IMR-90 (cell line): ENCODE data around the gene PCDHA1. TPM values are rescaled to one million over a fixed set of nuclear protein-coding genes. Genes with fewer than 3 reads are reported as not detected.

Source experiments
- ATAC-seq: fragments of 200-7000 bp; cut with Tn5 transposase; 2 replicates; pipeline ENCODE4 v1.9.1; 2020; ENCODE audit warnings: low read depth, mild to moderate bottlenecking, moderate library complexity
- BruUV-seq: library from RNA; stranded (reverse); fragments of 400-500 nt; replicated peaks from 2 replicates; lab custom pipeline; 2021; lab: Mats Ljungman, UMichigan
- CTCF ChIA-PET: fragments of 300-600 bp; formaldehyde crosslinking; extraction: SDS; loops from one replicate; lab custom pipeline; 2021; ENCODE audit warnings: antibody characterized with exemption; lab: Yijun Ruan, JAX
- POLR2A ChIA-PET: fragments of 300-600 bp; sonication (Branson Sonifier 250); formaldehyde crosslinking; loops from one replicate; lab custom pipeline; 2022; ENCODE audit warnings: antibody characterized with exemption; ENCODE audit not compliant: unreplicated experiment; lab: Charles Lee
- DNase-seq: peaks from one replicate; pipeline ENCODE4 v3.0.0; 2013
- H2AFZ ChIP-seq: replicated peaks from 2 replicates; pipeline ENCODE3; 2013; ENCODE audit warnings: low read length, mild to moderate bottlenecking; ENCODE audit not compliant: poor library complexity
- H2AK5ac ChIP-seq: 2 replicates; pipeline ENCODE4 v1.6.1; 2013; ENCODE audit warnings: low read depth, low read length, inconsistent platforms
- H2AK9ac ChIP-seq: replicated peaks from 2 replicates; pipeline ENCODE3; 2013; ENCODE audit warnings: mild to moderate bottlenecking, low read depth, low read length, moderate library complexity; ENCODE audit not compliant: poor library complexity
- H2BK120ac ChIP-seq: 2 replicates; pipeline ENCODE4 v1.6.1; 2013; ENCODE audit warnings: low read depth, low read length, inconsistent platforms
- H2BK15ac ChIP-seq: 3 replicates; pipeline ENCODE4 v1.6.1; 2013; ENCODE audit warnings: low read depth, low read length, inconsistent platforms
- H2BK20ac ChIP-seq: 2 replicates; pipeline ENCODE4 v1.6.1; 2013; ENCODE audit warnings: low read depth, mild to moderate bottlenecking, inconsistent platforms, low read length, moderate library complexity
- H2BK5ac ChIP-seq: 2 replicates; pipeline ENCODE4 v1.6.1; 2013; ENCODE audit warnings: mild to moderate bottlenecking, low read depth, low read length, inconsistent platforms; ENCODE audit not compliant: poor library complexity, severe bottlenecking
- H3K14ac ChIP-seq: replicated peaks from 2 replicates; pipeline ENCODE4 v1.6.1; 2013; ENCODE audit warnings: low read depth, low read length, inconsistent platforms
- H3K18ac ChIP-seq: 2 replicates; pipeline ENCODE4 v1.6.1; 2013; ENCODE audit warnings: low read depth, low read length, control low read depth
- H3K23ac ChIP-seq: 2 replicates; pipeline ENCODE4 v1.6.1; 2013; ENCODE audit warnings: low read depth, low read length, inconsistent platforms
- H3K27ac ChIP-seq: 2 replicates; pipeline ENCODE4 v1.5.1; 2013; ENCODE audit warnings: mild to moderate bottlenecking, control low read depth, low read length; ENCODE audit not compliant: insufficient read depth
- H3K27me3 ChIP-seq: 2 replicates; pipeline ENCODE4 v1.6.1; 2013; ENCODE audit warnings: low read length; ENCODE audit not compliant: control insufficient read depth, insufficient read depth
- H3K36me3 ChIP-seq: 2 replicates; pipeline ENCODE4 v1.6.1; 2013; ENCODE audit warnings: low read length, mixed read lengths; ENCODE audit not compliant: control insufficient read depth, insufficient read depth
- H3K4ac ChIP-seq: 2 replicates; pipeline ENCODE4 v1.6.1; 2013; ENCODE audit warnings: low read depth, low read length, inconsistent platforms
- H3K4me1 ChIP-seq: 2 replicates; pipeline ENCODE4 v1.6.1; 2013; ENCODE audit warnings: low read length, mixed read lengths; ENCODE audit not compliant: control insufficient read depth, insufficient read depth
- H3K4me2 ChIP-seq: 2 replicates; pipeline ENCODE4 v1.6.1; 2013; ENCODE audit warnings: low read depth, mild to moderate bottlenecking, control low read depth, low read length, moderate library complexity
- H3K4me3 ChIP-seq: 2 replicates; pipeline ENCODE4 v1.5.1; 2013; ENCODE audit warnings: low read depth, mild to moderate bottlenecking, control low read depth, low read length, moderate library complexity; ENCODE audit not compliant: insufficient read depth
- H3K56ac ChIP-seq: 2 replicates; pipeline ENCODE4 v1.6.1; 2013; ENCODE audit warnings: low read length, inconsistent platforms; ENCODE audit not compliant: insufficient read depth; ENCODE audit errors: extremely low read depth
- H3K79me1 ChIP-seq, 2 experiments: 2 replicates each; pipeline ENCODE4 v1.6.1; 2013; ENCODE audit warnings: low read length in 2 of 2, inconsistent platforms in 1 of 2, low read depth in 1 of 2
- H3K9ac ChIP-seq: 2 replicates; pipeline ENCODE4 v1.6.1; 2013; ENCODE audit warnings: low read depth, low read length, control low read depth
- H3K9me1 ChIP-seq: 2 replicates; pipeline ENCODE4 v1.6.1; 2013; ENCODE audit warnings: low read length, inconsistent platforms; ENCODE audit not compliant: insufficient read depth
- H3K9me3 ChIP-seq: 2 replicates; pipeline ENCODE4 v1.6.1; 2013; ENCODE audit warnings: low read length; ENCODE audit not compliant: control insufficient read depth, insufficient read depth
- H4K20me1 ChIP-seq: 2 replicates; pipeline ENCODE4 v1.6.1; 2013; ENCODE audit warnings: low read length, inconsistent platforms; ENCODE audit not compliant: insufficient read depth
- H4K5ac ChIP-seq: 2 replicates; pipeline ENCODE4 v1.6.1; 2013; ENCODE audit warnings: mild to moderate bottlenecking, low read depth, low read length, control low read depth
- H4K8ac ChIP-seq, 2 experiments: 2 replicates each; pipeline ENCODE4 v1.6.1; 2013; ENCODE audit warnings: low read depth in 2 of 2, low read length in 2 of 2, control low read depth in 1 of 2, inconsistent platforms in 1 of 2
- H4K91ac ChIP-seq: 2 replicates; pipeline ENCODE4 v1.6.1; 2013; ENCODE audit warnings: low read depth, low read length, inconsistent platforms; ENCODE audit not compliant: insufficient read depth
- POLR2A ChIP-seq: IDR thresholded peaks from 2 replicates; pipeline ENCODE4 v1.6.1; 2012; ENCODE audit warnings: mild to moderate bottlenecking, low read depth, low read length
- dilution Hi-C: fragments of 300-500 bp; cut with HindIII; formaldehyde crosslinking; loops from one replicate; pipeline ENCODE4 v1.14.3; 2018; ENCODE audit warnings: low sequenced_read_pairs; ENCODE audit not compliant: unreplicated experiment
- in situ Hi-C: fragments of 300-500 bp; cut with MboI; formaldehyde crosslinking; loops from 3 replicates; pipeline ENCODE4 v1.14.3; 2019; ENCODE audit warnings: low sequenced_read_pairs, inconsistent platforms, mixed read lengths
- intact Hi-C: fragments of 100-400 bp; cut with micrococcal nuclease; formaldehyde crosslinking; loops from 2 replicates; pipeline ENCODE4 v1.10.0; 2022
- polyA plus RNA-seq, 3 experiments: library from polyadenylated mRNA; depleted of rRNA; stranded (reverse); fragments of >200 nt; gene quantifications; 2 replicates each; pipeline ENCODE4 v1.2.3, GENCODE V29; 2012; ENCODE audit warnings: low replicate concordance in 1 of 3
- total RNA-seq: library from RNA; depleted of rRNA; stranded (reverse); fragments of >200 nt; gene quantifications from 2 replicates; pipeline ENCODE4 v1.2.3, GENCODE V29; 2012

The PCDHA1 gene
- total and polyA plus RNA-seq, 2 of the 4 experiments (the other 2 are of a cell fraction): under 0.01 to 0.05 TPM

DNA sequence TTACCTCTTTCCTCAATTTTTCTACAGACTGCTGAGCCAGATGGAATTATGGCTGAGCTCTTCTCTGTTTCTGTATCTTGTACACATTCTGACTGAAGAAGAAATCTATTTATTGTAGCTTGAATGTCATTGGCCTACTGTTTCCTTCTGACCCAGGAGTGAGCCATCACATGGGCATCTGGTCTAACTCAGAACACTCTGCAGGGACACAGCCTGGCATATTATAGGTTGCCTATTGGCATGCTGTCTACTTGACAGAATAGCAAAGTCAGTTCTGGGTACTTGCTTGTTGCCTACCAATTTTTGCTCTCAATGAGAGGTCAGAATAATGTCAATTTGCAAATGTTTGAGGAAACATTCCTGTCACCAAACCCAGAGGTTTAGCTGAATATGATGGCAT is 187.6 kb downstream of the PCDHA1 start:
- Histone ChIP-seq H3K14ac (no peak overlapping the region), H2BK20ac (no peak overlapping the region), H3K36me3 (no peaks in the 10 kb centered on the region), H2BK5ac (no peak overlapping the region), H3K27me3 (no peaks in the 10 kb centered on the region), H4K91ac (no peak overlapping the region), H3K4me3 (no peak overlapping the region), H3K56ac (no peak overlapping the region), H4K20me1 (no peaks in the 10 kb centered on the region), H3K18ac (no peak overlapping the region), H2AK5ac (no peak overlapping the region), H3K9me1 (no peaks in the 10 kb centered on the region), H2AK9ac (no peak overlapping the region), H2AFZ (no peak overlapping the region), H3K9ac (no peak overlapping the region), H3K9me3 (peaks cover 6% of the 10 kb centered on the region), H4K8ac (no peak overlapping the region), H2BK120ac (no peak overlapping the region), H3K79me1 (no peaks in the 10 kb centered on the region), H3K27ac (no peak overlapping the region), H4K5ac (no peak overlapping the region), H2BK15ac (no peak overlapping the region), H3K23ac (no peak overlapping the region), H3K4me1 (no peaks in the 10 kb centered on the region), H3K4ac (no peak overlapping the region), H3K4me2 (no peak overlapping the region)
- DNase-seq (no peak), ATAC-seq (no peak)
- ChIA-PET CTCF (no interaction called here), POLR2A (no interaction called here)
- dilution Hi-C loops: no loop called here
- intact Hi-C loops: no loop called here
- TF ChIP-seq POLR2A: no peak
- in situ Hi-C loops: no loop called here
- no TSS peak for BruUV-seq
